BJ (cell line): ENCODE results near the gene DRC7. TPM values are rescaled to one million over a fixed set of nuclear protein-coding genes. Genes with fewer than 3 reads are reported as not detected.

Experiments used
- CTCF ChIA-PET: fragments of 350-600 bp; formaldehyde crosslinking; extraction: SDS; loops from one replicate; lab custom pipeline; 2021; ENCODE audit warnings: antibody characterized with exemption, inconsistent platforms; lab: Yijun Ruan, JAX
- POLR2A ChIA-PET: fragments of 300-600 bp; sonication (Branson Sonifier 250); formaldehyde crosslinking; extraction: SDS; loops from one replicate; lab custom pipeline; 2021; ENCODE audit warnings: antibody characterized with exemption; lab: Charles Lee
- DNase-seq: peaks from one replicate; pipeline ENCODE4 v3.0.0-alpha.2; 2011; ENCODE audit warnings: low read depth
- H3K27me3 ChIP-seq: 2 replicates; pipeline ENCODE4 v1.6.0; 2011; ENCODE audit warnings: low read length; ENCODE audit not compliant: control insufficient read depth, insufficient read depth
- H3K36me3 ChIP-seq: 2 replicates; pipeline ENCODE4 v1.5.1; 2011; ENCODE audit warnings: low read length; ENCODE audit not compliant: control insufficient read depth, insufficient read depth
- H3K4me3 ChIP-seq: 2 replicates; pipeline ENCODE4 v1.5.1; 2011; ENCODE audit warnings: low read depth, mild to moderate bottlenecking, control low read depth, low read length
- CTCF ChIP-seq: IDR thresholded peaks from 2 replicates; pipeline ENCODE4 v1.5.1; 2011; ENCODE audit warnings: low read depth, mild to moderate bottlenecking, control low read depth, inconsistent platforms, low read length, moderate library complexity; ENCODE audit not compliant: insufficient read depth
- polyA plus RNA-seq: library from polyadenylated mRNA; depleted of rRNA; stranded (reverse); fragments of >200 nt; gene quantifications from 2 replicates; pipeline ENCODE4 v1.2.3, GENCODE V29; 2011

Gene DRC7
- polyA plus RNA-seq, 1 experiment = not detected

- no peak for TF ChIP-seq CTCF
- ChIA-PET CTCF (interaction anchor here (1.1 to 1.9 kb wide), 3 partner anchors 8 to 173 kb away, joined by 3 to 11 read pairs (median 4); no protein-coding TSS in a partner anchor), POLR2A (no interaction called here)
- DNase-seq = no peak
- Histone ChIP-seq H3K4me3 (no peak overlapping the region), H3K27me3 (no peaks in the 10 kb centered on the region), H3K36me3 (peaks cover 5% of the 10 kb centered on the region)
Measured at GRCh38 chr16:57748596-57748995, 54.0 kb downstream of the DRC7 start.

GRCh38 chr16:57749101-57749692 lies 54.6 kb downstream of the DRC7 start:
- POLR2A ChIA-PET = no interaction called here
- Histone ChIP-seq H3K27me3 (no peaks in the 10 kb centered on the region), H3K4me3 (no peak overlapping the region), H3K36me3 (peaks cover 6% of the 10 kb centered on the region)
- peak; percentile 68 for DNase-seq
- TF ChIP-seq CTCF = no peak
- CTCF ChIA-PET = interaction anchor here (1.4 to 1.9 kb wide), 2 partner anchors 8 to 158 kb away, joined by 4 to 11 read pairs; no protein-coding TSS in a partner anchor

GRCh38 chr16:57749856-57750452 lies 55.3 kb downstream of the DRC7 start:
- TF ChIP-seq CTCF = no peak
- CTCF ChIA-PET = interaction anchor here (1.0 kb wide), 1 partner anchor 113 kb away, joined by 4 read pairs; no protein-coding TSS in a partner anchor
- H3K4me3 ChIP-seq = no peak overlapping the region
- H3K36me3 ChIP-seq = peaks cover 5% of the 10 kb centered on the region; the same call in 1 of the 2 replicates
- no peak for DNase-seq
- POLR2A ChIA-PET = no interaction called here
- H3K27me3 ChIP-seq = no peaks in the 10 kb centered on the region

- CTCF ChIA-PET = interaction anchor here (1.0 to 1.2 kb wide), 3 partner anchors 14 to 112 kb away, joined by 3 to 5 read pairs (median 4); no protein-coding TSS in a partner anchor
- no peak for TF ChIP-seq CTCF
- POLR2A ChIA-PET = no interaction called here
- H3K36me3 ChIP-seq = peaks cover 13% of the 10 kb centered on the region
- H3K27me3 ChIP-seq = no peaks in the 10 kb centered on the region
- no peak for DNase-seq
- no peak overlapping the region for H3K4me3 ChIP-seq
Measured at GRCh38 chr16:57750796-57751538, 56.4 kb downstream of the DRC7 start.
